Occipital lobe (tissue), 2 donors: ENCODE results near the gene SLC30A4. TPM values are rescaled to one million over a fixed set of nuclear protein-coding genes. Genes with fewer than 3 reads are reported as not detected.
A peak's percentile ranks its signal among the peaks of the same experiment; 100 is the strongest.
"Not testable (repeated sequence)": the region's sequence is repeated elsewhere in the genome, so short reads cannot be mapped to it uniquely, and the experiment has no call there.

Experiments used
- DNase-seq: peaks from one replicate; lab custom pipeline; 2025; lab: John Stamatoyannopoulos, UW
- total RNA-seq: library from RNA; depleted of rRNA; stranded (reverse); fragments of >200 nt; gene quantifications from one replicate; pipeline ENCODE4 v1.2.3, GENCODE V29; 2014

Gene SLC30A4, protein sequence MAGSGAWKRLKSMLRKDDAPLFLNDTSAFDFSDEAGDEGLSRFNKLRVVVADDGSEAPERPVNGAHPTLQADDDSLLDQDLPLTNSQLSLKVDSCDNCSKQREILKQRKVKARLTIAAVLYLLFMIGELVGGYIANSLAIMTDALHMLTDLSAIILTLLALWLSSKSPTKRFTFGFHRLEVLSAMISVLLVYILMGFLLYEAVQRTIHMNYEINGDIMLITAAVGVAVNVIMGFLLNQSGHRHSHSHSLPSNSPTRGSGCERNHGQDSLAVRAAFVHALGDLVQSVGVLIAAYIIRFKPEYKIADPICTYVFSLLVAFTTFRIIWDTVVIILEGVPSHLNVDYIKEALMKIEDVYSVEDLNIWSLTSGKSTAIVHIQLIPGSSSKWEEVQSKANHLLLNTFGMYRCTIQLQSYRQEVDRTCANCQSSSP
- 27.0 TPM for total RNA-seq

GRCh38 chr15:45522328-45523165 is at the start of gene SLC30A4:
TSS of gene SLC30A4 (minus strand) at chr15:45522755. CDS start at chr15:45522354, 401 bp downstream.
- peak; percentile 56 for DNase-seq

DNA sequence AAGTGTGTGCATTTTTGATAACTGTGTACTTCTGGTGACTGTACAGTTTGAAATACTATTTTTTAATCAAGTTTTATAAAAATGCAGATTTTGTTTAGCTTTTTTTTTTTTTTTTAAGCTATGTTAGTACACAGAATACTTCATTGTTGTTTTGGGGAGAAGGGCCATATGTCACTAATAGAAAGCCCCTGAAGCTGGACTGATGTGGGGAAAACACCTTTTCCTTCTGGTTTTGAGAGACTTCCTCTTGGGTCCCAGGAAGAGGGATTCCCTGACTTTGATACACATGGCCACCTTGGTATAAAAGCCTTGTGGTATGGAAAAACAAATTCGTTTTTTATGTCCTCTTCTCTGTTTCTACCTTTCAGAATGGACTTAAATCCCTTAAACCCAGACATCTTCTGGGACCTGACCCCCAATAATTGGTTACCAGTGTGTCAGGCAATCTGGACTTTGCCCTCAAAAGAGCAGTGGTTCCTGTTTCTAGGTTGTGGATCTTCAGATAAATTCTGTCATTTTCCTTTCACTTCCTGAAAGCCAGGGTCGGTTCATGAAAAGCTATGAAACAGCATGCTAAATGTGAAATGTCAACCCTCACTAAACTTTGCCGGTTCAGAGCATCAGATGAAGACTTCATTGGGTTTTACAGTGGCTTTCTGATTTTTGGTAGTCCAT is 33.5 kb upstream of the SLC30A4 start:
- no peak for DNase-seq

DNA sequence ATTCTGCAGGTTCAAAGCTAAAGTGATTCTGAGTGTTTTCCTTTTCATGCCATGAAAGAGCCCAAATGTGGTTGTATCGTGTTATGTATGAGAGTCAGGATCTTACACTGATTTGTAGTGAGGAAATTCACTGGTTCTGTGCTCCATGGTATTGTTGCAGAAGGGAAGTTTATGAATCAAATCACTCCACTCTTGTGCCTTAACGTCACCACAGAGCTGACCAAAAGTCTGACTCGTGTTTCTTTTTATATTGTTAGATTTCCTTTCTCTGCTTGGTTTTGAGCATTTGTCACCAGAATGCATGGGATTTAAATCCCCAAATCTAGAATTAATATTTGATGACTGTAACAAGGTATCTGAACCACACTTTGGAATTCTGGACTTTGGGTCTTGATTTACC is 29.1 kb upstream of the SLC30A4 start:
- DNase-seq, result no peak

DNA sequence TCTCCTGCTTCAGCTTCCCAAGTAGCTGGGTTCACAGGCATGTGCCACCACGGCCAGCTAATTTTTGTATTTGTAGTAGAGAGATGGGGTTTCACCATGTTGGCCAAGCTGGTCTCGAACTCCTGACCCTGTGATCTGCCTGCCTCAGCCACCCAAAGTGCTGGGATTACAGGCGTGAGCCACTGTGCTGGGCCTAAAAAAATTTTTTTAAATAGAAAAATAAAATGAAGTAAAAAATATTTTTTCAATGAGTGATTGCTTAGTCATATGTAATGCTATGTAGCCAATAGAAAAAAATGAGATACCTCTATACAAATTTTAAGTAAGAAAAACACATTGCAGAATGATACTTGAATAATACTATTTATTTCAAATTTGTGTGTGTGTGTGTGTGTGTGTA is 27.9 kb upstream of the SLC30A4 start:
- DNase-seq, result no peak

DNA sequence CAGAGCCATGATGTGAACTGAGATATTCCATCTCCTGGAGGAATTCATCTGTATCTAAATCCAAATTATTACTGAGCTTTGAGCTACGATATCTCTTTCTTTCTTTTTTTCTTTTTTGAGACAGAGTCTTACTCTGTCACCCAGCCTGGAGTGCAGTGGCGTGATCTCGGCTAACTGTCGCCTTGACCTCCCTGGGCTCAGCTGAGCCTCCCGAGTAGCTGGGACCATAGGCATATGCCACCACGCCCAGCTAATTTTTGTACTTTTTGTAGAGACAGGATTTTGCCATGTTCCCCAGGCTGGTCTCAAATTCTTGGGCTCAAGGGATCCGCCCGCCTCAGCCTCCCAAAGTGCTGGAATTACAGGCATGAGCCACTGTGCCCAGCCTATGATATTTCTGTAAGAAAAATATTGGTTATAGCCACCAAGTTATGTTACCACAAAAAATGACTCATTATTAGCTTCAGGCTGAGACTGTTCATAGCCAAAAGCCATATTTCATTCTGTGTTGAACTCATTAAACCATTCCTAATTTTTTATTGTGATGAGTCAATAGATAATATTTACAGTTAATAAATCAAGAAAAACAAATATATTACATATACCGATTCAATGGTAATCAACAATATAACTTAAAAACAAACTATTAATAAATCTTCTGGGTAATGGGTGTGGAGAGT is 27.1 kb upstream of the SLC30A4 start:
- DNase-seq, result no peak

DNA sequence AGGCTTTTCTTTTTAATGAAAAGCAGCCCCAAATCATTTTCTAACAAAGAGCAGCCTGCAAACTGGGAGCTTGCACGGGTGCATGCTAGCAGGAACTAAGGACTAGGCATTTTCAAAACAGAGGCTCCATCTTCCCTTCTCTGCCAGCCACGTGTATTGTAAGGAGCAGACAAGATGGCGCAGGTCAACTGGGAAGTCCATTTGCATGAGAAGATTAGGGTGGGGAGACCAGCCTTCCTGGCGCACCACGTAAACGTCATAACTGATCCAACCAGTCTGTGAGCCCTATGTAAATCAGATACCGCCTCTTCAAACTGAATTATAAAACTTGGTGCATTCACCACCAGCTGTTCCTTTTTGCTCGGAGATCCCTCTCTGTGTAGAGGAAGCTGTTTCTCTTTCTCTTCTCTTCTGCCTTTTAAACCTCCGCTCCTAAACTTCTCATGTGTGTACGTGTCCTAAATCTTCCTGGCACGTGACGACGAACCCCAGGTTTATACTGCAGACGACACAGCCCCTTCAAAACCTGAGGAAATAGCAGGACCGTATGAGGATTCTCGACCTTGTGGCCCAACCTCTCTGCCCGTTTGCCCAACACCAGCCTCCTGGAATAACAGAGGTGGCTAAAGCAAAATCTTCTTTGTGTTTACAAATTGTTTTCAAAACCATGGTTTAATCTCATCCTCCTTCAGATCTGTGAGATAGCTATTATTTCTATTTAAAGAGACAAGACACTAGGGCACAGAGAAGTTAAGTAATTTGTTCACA is 26.4 kb upstream of the SLC30A4 start:
- no peak for DNase-seq

- no peak for DNase-seq
Measured at GRCh38 chr15:45546789-45547188, 24.2 kb upstream of the SLC30A4 start.

DNA sequence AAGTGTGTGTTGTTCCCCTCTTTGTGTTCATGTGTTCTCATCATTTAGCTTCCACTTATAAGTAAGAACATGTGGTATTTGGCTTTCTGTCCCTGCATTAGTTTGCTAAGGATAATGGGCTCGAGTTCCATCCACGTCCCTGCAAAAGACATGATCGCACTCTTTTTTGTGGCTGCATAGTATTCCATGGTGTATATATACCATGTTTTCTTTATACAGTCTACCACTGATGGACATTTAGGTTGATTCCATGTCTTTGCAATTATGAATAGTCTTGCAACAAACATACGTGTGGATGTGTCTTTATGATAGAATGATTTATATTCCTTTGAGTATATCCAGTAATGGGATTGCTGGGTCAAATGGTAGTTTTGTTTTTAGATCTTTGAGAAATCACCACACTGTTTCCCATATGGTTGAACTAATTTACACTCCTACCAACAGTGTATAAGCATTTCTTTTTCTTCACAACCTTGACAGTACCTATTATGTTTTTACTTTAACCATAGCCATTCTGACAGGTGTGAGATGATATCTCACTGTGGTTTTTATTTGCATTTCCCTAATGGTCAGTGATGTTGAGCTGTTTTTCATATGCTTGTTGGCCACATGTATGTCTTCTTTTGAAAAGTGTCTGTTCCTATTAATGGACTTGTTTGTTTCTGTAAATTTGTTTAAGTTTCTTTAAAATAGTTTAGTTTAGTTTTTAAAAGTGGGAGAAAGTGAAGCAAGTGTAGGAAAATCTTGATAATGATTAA is 21.9 kb upstream of the SLC30A4 start:
- no peak for DNase-seq

GRCh38 chr15:45543051-45543450 is 20.5 kb upstream of the SLC30A4 start:
- no peak for DNase-seq

GRCh38 chr15:45540531-45540930 is 18.0 kb upstream of the SLC30A4 start:
- DNase-seq, result no peak

- no peak for DNase-seq
Measured at GRCh38 chr15:45539680-45540079, 17.1 kb upstream of the SLC30A4 start.

GRCh38 chr15:45536934-45537333 is 14.4 kb upstream of the SLC30A4 start:
- DNase-seq, result no peak

- no peak for DNase-seq
Measured at GRCh38 chr15:45535486-45536042, 13.0 kb upstream of the SLC30A4 start.

- no peak for DNase-seq
Measured at GRCh38 chr15:45534821-45535220, 12.3 kb upstream of the SLC30A4 start.

DNA sequence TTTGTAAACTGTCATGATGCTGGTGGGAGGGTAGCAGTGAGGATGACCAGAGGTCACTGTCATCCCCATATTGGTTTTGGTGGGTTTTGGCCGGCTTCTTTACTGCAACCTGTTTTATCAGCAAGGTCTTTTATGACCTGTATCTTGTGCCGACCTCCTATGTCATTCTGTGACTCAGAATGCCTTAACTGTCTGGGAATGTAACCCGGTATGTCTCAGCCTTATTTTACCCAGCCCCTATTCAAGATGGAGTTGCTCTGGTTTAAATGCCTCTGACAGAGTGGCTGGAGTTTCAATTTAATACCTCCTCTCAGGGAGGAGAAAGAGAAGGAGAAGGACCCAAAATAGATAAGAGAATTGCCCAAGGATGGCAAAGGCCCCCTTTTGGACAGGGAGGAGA is 10.3 kb upstream of the SLC30A4 start:
- not testable (repeated sequence) for DNase-seq

DNA sequence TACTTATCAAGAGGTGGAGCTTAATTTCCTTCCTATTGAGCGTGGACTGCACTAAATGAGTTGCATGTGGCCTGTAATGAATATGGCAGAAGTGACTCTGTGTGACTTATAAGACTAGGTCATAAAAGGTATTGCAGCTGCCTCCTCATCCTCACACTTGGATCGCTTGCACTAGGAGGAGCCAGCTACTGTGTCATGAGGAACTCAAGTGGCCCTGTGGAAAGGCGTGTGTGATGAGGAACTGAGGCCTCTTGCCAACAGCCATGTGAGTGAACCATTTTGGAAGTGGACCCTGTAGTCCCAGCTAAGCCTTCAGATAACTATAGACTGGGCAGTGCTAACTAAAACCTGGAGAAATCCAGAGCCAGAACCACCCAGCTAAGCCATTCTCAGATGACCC is 7.1 kb upstream of the SLC30A4 start:
- no peak for DNase-seq

DNA sequence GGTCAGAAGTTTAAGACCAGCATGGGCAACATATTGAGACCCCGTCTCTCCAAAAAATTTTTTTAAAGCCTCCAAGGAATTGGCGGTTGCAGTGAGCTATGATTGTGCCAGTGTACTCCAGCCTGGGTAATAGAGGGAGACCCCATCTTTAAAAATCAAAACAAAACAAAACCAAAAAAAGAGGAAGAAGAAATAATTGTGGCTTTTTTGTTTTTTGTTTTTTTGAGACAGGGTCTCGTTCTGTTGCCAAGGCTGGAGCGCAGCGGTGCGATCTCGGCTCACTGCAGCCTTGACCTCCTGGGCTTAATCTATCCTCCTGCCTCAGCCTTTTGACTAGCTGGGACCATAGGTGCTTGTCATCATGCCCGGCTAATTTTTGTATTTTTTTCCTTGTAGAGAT is 4.5 kb upstream of the SLC30A4 start:
- no peak for DNase-seq

DNA sequence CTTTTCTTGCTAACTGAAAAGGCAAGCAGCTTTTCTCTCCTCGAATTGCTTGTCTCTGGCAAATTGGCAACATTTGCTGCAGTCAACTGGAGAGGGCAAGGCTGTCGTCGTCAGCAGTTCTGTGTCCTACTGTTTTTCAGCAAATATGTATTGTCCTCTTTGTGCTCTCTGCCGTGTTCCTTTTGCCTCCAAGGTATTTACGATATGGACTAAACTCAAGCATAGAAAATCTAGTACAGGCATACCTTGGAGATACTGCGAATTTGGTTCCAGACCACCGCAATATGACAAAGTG is 558 bp upstream of the SLC30A4 start:
- no peak for DNase-seq

GRCh38 chr15:45521596-45522327 is 793 bp downstream of the SLC30A4 start:
- no peak for DNase-seq
